ENCODE results near the gene VPS25. TPM values are rescaled to one million over a fixed set of nuclear protein-coding genes. Genes with fewer than 3 reads are reported as not detected.
"Not testable (repeated sequence)": the region's sequence is repeated elsewhere in the genome, so short reads cannot be mapped to it uniquely, and the experiment has no call there.

Gene VPS25
- total RNA-seq, 4 donors from 2014 or later: 36.8 to 70.7 (median 51.7) TPM

DNA sequence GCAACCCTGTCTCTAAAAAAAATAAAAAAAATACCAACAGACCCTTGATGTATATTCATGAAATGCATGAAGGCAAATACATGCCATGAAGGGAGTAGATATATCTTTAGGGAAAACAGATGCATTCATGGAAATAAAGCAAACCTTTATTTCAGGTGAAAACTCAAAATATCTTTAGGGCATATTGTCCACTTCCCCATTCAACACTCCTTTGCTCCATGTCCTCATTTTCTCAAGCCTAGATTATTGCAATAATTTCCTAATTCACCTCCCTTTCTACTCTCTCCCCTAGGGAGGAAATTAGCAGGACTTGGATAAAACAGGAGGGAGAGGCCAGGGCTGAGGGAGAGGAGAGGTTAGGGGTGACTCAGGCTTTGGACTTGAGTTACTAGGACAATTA lies 5.7 kb upstream of the VPS25 start:
- H3K9me3 ChIP-seq: no peaks in the 10 kb centered on the region
- H3K27me3 ChIP-seq: no peaks in the 10 kb centered on the region
- intact Hi-C loops (cut with DNase I; ENCODE audit: low total_unique reads): loop anchor here (10.0 kb wide), 1 partner anchor 183 kb away; no protein-coding TSS in a partner anchor
- H3K27ac ChIP-seq: no peak overlapping the region
- H3K36me3 ChIP-seq: no peaks in the 10 kb centered on the region
- DNase-seq: no peak
- H3K4me3 ChIP-seq: no peak overlapping the region
- H3K4me1 ChIP-seq: no peaks in the 10 kb centered on the region
- no peak for TF ChIP-seq POLR2A (IDR thresholded peaks at IDR 0.05)
- TF ChIP-seq, protein P1, sequence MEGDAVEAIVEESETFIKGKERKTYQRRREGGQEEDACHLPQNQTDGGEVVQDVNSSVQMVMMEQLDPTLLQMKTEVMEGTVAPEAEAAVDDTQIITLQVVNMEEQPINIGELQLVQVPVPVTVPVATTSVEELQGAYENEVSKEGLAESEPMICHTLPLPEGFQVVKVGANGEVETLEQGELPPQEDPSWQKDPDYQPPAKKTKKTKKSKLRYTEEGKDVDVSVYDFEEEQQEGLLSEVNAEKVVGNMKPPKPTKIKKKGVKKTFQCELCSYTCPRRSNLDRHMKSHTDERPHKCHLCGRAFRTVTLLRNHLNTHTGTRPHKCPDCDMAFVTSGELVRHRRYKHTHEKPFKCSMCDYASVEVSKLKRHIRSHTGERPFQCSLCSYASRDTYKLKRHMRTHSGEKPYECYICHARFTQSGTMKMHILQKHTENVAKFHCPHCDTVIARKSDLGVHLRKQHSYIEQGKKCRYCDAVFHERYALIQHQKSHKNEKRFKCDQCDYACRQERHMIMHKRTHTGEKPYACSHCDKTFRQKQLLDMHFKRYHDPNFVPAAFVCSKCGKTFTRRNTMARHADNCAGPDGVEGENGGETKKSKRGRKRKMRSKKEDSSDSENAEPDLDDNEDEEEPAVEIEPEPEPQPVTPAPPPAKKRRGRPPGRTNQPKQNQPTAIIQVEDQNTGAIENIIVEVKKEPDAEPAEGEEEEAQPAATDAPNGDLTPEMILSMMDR (IDR thresholded peaks at IDR 0.05): no peak

DNA sequence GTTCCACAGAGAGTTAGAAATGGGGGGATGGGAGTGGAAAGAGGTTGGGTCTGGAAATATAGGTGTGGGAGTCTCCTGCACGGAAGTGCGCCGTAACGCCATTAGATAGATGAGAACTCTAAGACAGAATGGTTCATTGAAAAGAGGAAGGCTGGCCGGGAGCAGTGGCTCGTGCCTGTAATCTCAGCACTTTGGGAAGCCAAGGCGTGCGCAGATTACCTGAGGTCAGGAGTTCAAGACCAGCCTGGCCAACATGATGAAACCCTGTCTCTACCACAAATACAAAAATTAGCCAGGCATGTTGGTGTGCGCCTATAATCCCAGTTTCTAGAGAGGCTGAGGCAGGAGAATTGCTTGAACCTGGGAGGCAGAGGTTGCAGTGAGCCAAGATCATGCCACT lies 5.2 kb upstream of the VPS25 start:
- not testable (repeated sequence) for DNase-seq, H3K4me3 ChIP-seq
- intact Hi-C loops (cut with DNase I; ENCODE audit: low total_unique reads): loop anchor here (10.0 kb wide), 1 partner anchor 183 kb away; no protein-coding TSS in a partner anchor

DNA sequence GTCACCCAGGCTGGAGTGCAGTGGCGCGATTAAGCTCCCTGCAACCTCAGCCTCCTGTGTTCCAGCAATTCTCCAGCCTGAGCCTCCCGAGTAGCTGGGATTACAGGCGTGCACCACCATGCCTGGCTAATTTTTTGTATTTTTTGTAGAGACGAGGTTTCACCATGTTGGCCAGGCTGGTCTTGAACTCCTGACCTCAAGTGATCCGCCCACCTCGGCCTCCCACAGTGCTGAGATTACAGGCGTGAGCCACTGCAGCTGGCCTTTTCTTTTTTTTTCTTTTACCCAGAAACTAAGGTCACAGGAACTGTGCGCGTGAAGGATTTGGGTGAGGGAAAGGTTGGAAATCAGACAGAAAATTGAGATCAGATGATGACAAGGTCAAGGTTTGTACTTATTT lies 3.3 kb upstream of the VPS25 start:
- intact Hi-C loops (cut with DNase I; ENCODE audit: low total_unique reads): loop anchor here (10.0 kb wide), 1 partner anchor 185 kb away; no protein-coding TSS in a partner anchor
- not testable (repeated sequence) for H3K36me3 ChIP-seq, H3K27me3 ChIP-seq, H3K4me1 ChIP-seq, H3K9me3 ChIP-seq, H3K27ac ChIP-seq, H3K4me3 ChIP-seq, DNase-seq

More for the DNA sequence above, 5.2 kb upstream of the VPS25 start:
- H3K27ac ChIP-seq, H3K27me3 ChIP-seq, H3K36me3 ChIP-seq, H3K4me1 ChIP-seq, H3K9me3 ChIP-seq: not testable (repeated sequence)

DNA sequence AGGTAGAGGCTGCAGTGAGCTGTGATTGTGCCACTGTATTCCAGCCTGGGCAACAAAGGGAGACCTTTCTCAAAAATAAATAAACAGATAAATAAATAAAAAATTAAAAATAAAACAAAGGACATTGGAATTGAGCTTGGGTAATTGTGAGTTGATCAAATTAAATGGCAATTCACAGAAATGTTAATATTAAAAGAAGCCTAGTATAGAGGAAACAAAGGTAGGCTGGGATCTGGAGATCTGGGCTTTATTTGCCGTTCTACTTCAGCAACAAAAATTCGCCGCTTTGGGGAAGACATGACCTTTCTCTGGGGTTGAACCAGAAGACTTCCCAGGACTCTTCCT lies 332 bp upstream of the VPS25 start:
- no peaks in the 10 kb centered on the region for H3K27me3 ChIP-seq
- H3K36me3 ChIP-seq: no peaks in the 10 kb centered on the region
- peak overlapping the region; percentile 77 to 83 for H3K27ac ChIP-seq
- DNase-seq: no peak
- peaks cover 0 to 7% of the 10 kb centered on the region in 2 donors for H3K4me1 ChIP-seq
- peak overlapping the region; percentile 74 to 78 for H3K4me3 ChIP-seq
- no peaks in the 10 kb centered on the region for H3K9me3 ChIP-seq
- TF ChIP-seq, protein P1 (IDR thresholded peaks at IDR 0.05): no peak
- TF ChIP-seq POLR2A (IDR thresholded peaks at IDR 0.05): no peak
- intact Hi-C loops (cut with DNase I; ENCODE audit: low total_unique reads): no loop called here

DNA sequence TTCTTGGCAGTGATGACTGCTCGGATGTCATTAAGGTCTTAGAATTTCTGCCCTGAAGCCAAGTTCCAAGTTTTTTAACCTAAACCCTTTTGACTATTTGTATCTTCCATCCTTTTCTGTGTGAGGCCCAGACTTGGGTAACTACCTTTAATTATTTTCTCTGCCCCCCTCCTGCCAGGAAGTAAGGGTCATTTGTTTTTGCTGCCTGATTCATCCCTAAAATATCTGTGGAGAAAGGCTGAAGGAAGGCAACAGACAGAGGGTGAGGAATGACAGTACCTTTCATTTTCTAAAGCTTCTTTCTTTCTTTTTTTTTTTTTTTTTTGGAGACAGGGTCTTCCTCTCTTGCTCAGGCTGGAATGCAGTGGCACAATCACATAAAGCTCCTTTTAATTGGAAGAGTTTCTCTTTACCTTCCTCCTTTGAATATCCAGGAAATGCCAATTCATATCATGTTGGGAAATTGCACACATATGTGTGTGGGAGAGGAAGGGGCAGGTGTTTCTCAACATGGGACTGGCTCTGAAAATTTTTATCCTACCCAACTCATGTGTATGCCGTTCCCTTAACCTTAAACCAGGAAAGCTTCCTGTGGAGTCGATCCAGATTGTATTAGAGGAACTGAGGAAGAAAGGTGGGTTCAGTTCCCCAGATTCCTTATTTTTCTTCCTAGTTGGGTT lies 957 bp downstream of the VPS25 start:
- H3K36me3 ChIP-seq: no peaks in the 10 kb centered on the region
- peak overlapping the region; percentile 74 to 78 for H3K4me3 ChIP-seq
- intact Hi-C loops (cut with DNase I; ENCODE audit: low total_unique reads): no loop called here
- peaks cover 0 to 7% of the 10 kb centered on the region in 2 donors for H3K4me1 ChIP-seq
- H3K27me3 ChIP-seq: no peaks in the 10 kb centered on the region
- H3K27ac ChIP-seq: peak overlapping the region; percentile 77 to 83
- DNase-seq: no peak
- H3K9me3 ChIP-seq: no peaks in the 10 kb centered on the region
- TF ChIP-seq, protein P1 (IDR thresholded peaks at IDR 0.05): no peak
- TF ChIP-seq POLR2A (IDR thresholded peaks at IDR 0.05): no peak

DNA sequence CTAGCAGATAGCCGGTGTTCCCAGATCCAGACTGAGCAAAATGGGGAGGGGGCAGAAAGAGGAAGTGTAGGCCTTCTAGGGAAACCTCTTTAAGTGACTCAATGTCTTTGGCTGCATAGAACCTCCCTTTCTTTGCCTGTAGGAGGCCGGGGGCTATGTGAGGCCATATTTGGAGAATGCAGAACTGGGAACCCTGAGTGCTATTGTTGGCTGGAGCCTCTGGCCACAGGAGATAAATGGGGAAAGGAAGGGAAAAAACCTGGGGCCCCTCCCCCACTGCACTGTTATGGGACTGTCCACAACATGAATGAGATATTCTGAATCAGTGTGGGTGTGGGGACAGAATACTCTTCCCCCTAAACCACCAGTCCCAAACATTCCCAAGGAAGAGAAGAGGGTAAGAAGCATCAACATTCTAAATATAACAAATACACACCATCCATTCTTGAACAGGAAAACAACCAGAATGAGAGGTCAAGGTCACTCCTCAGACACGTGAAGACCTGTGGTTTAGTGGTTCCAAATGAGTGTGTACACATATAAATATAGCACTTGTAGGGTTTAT lies 2.4 kb downstream of the VPS25 start:
- TF ChIP-seq POLR2A (IDR thresholded peaks at IDR 0.05): no peak
- TF ChIP-seq, protein P1 (IDR thresholded peaks at IDR 0.05): no peak
- Histone ChIP-seq H3K4me3 (no peak overlapping the region), H3K36me3 (no peaks in the 10 kb centered on the region), H3K4me1 (peaks cover 0 to 11% of the 10 kb centered on the region in 2 donors), H3K9me3 (no peaks in the 10 kb centered on the region), H3K27ac (no peak overlapping the region), H3K27me3 (no peaks in the 10 kb centered on the region)
- intact Hi-C loops (cut with DNase I; ENCODE audit: low total_unique reads): no loop called here
- DNase-seq: no peak
